HepG2 (cell line): ENCODE data around the gene SLC7A4. TPM values are rescaled to one million over a fixed set of nuclear protein-coding genes. Genes with fewer than 3 reads are reported as not detected.

Experiments used
- ADNP ChIP-seq: sonication (generic); formaldehyde crosslinking; IDR thresholded peaks from 2 replicates; pipeline ENCODE4 v1.4.0; 2020; ENCODE audit warnings: missing genetic modification reagents
- DMAP1 ChIP-seq: IDR thresholded peaks from 2 replicates; pipeline ENCODE4 v1.6.1; 2016
- FOXA3 ChIP-seq: IDR thresholded peaks from 2 replicates; pipeline ENCODE4 v1.6.1; 2016; ENCODE audit warnings: missing genetic modification reagents, missing compliant biosample characterization
- FOXO1 ChIP-seq: sonication (generic); formaldehyde crosslinking; IDR thresholded peaks from 2 replicates; pipeline ENCODE4 v1.4.0; 2020; ENCODE audit warnings: missing genetic modification reagents
- HDAC6 ChIP-seq: fragments of 200-600 bp; sonication (generic); IDR thresholded peaks from 2 replicates; pipeline ENCODE4 v1.7.0; 2017; ENCODE audit warnings: mild to moderate bottlenecking, antibody characterized with exemption, low read length, low read depth
- RAD21 ChIP-seq: fragments of 450-650 bp; formaldehyde crosslinking; IDR thresholded peaks from 2 replicates; pipeline ENCODE4 v1.5.0; 2020; ENCODE audit warnings: mild to moderate bottlenecking
- SAFB2 ChIP-seq: sonication (generic); formaldehyde crosslinking; IDR thresholded peaks from 2 replicates; pipeline ENCODE4 v1.5.1; 2020; ENCODE audit warnings: missing genetic modification reagents, low read depth, mild to moderate bottlenecking, borderline replicate concordance
- SIX4 ChIP-seq: sonication (generic); formaldehyde crosslinking; IDR thresholded peaks from 2 replicates; pipeline ENCODE4 v1.4.0; 2020; ENCODE audit warnings: missing genetic modification reagents
- TBX2 ChIP-seq: sonication (generic); formaldehyde crosslinking; IDR thresholded peaks from 2 replicates; pipeline ENCODE4 v1.5.0; 2020; ENCODE audit warnings: missing genetic modification reagents, mild to moderate bottlenecking, borderline replicate concordance
- TOPORS ChIP-seq: sonication (generic); formaldehyde crosslinking; IDR thresholded peaks from 2 replicates; pipeline ENCODE4 v1.8.0; 2023; ENCODE audit warnings: mild to moderate bottlenecking, missing genetic modification reagents
- XRCC5 ChIP-seq: fragments of 200-400 bp; formaldehyde crosslinking; optimal IDR thresholded peaks from 2 replicates; pipeline ENCODE3; 2017; ENCODE audit warnings: mild to moderate bottlenecking, low read length
- ZNF224 ChIP-seq: sonication (generic); formaldehyde crosslinking; IDR thresholded peaks from 2 replicates; pipeline ENCODE4 v1.5.0; 2020; ENCODE audit warnings: mild to moderate bottlenecking, missing genetic modification reagents
- ZNF337 ChIP-seq: sonication (generic); formaldehyde crosslinking; IDR thresholded peaks from 2 replicates; pipeline ENCODE4 v1.5.1; 2020; ENCODE audit warnings: missing genetic modification reagents, low read depth, mild to moderate bottlenecking, borderline replicate concordance
- ZNF713 ChIP-seq: sonication (generic); formaldehyde crosslinking; IDR thresholded peaks from 2 replicates; pipeline ENCODE4 v1.4.0; 2020; ENCODE audit warnings: mild to moderate bottlenecking, missing genetic modification reagents
- ZNF746 ChIP-seq: sonication (generic); formaldehyde crosslinking; IDR thresholded peaks from 2 replicates; pipeline ENCODE4 v1.8.0; 2022; ENCODE audit warnings: mild to moderate bottlenecking, missing genetic modification reagents
- ZNF780A ChIP-seq: sonication (generic); formaldehyde crosslinking; IDR thresholded peaks from 2 replicates; pipeline ENCODE4 v1.8.0; 2022; ENCODE audit warnings: mild to moderate bottlenecking, missing genetic modification reagents, moderate library complexity
- polyA plus RNA-seq, 8 experiments: library from polyadenylated mRNA; depleted of rRNA in 3 of 8; stranded (reverse) in 7 of 8; unstranded in 1 of 8; fragments of >200 nt; fragmentation: Illumina TruSeq in 4 of 8; extraction: Trizol in 4 of 8; gene quantifications; 2 replicates each; pipeline versions ENCODE4 v1.2.1 to v1.2.3, GENCODE V29; 2011 to 2016; ENCODE audit warnings: low read depth in 4 of 8, missing spikeins in 1 of 8, mixed read lengths in 1 of 8; ENCODE audit not compliant: insufficient read depth in 1 of 8
- total RNA-seq, 5 experiments: library from RNA; depleted of rRNA; stranded (reverse); fragments of >200 nt; fragmentation: Illumina TruSeq; extraction: Trizol; gene quantifications; 2 replicates each; pipeline ENCODE4 v1.2.3, GENCODE V29; 2016; ENCODE audit warnings: low read depth in 1 of 5
- TF ChIP-seq, protein P1 (sequence below): sonication (generic); formaldehyde crosslinking; IDR thresholded peaks from 2 replicates; pipeline ENCODE4 v1.8.1; 2023; ENCODE audit warnings: mild to moderate bottlenecking, missing genetic modification reagents
- TF ChIP-seq, protein P2 (sequence below): sonication (generic); formaldehyde crosslinking; IDR thresholded peaks from 2 replicates; pipeline ENCODE4 v1.4.0; 2020; ENCODE audit warnings: missing genetic modification reagents
- TF ChIP-seq, protein P3 (sequence below), 2 experiments: IDR thresholded peaks; 2 replicates each; pipeline ENCODE4 v1.6.1; 2011 to 2012; ENCODE audit warnings: low read length in 2 of 2, borderline replicate concordance in 1 of 2, low read depth in 1 of 2, mild to moderate bottlenecking in 1 of 2, moderate library complexity in 1 of 2
- TF ChIP-seq, protein P4 (sequence below): sonication (generic); formaldehyde crosslinking; IDR thresholded peaks from 2 replicates; pipeline ENCODE4 v1.4.0; 2020; ENCODE audit warnings: mild to moderate bottlenecking, missing genetic modification reagents, borderline replicate concordance

SLC7A4 gene
- total and polyA plus RNA-seq, 2 of the 13 experiments (the other 11 are each of a cell fraction or from before 2014, with no cell fraction given), result not detected

DNA sequence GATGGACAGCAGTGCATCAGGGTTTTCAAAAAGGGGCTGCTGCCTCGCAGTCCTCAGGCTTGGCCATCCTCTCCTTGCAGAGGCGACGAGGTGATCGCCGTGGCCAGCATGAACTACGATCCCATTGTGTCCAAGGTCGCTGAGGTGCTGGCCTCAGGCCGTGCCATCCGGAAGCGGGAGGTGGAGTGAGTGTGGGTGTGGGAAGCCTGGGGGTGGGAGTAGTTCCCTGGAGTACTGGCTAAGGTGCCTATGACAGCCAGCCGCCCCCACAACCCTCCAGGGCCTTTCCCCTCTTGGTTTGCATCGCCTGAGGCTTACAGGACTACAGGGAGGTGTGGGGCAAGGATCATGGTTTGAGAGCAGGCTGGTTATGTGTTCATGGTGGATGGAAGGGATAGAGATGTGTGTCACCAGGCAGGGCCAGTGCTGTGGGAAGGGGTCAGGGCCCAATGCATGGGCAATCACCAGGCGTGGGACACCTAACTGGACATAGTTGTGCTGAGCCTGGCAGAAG lies 52.4 kb downstream of the SLC7A4 start (continued):
- TF ChIP-seq, protein P1, sequence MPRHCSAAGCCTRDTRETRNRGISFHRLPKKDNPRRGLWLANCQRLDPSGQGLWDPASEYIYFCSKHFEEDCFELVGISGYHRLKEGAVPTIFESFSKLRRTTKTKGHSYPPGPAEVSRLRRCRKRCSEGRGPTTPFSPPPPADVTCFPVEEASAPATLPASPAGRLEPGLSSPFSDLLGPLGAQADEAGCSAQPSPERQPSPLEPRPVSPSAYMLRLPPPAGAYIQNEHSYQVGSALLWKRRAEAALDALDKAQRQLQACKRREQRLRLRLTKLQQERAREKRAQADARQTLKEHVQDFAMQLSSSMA (CRISPR knock-in tag), result no peak
- TF ChIP-seq DMAP1 (CRISPR knock-in tag) (no peak; the same call in 1 of the 2 replicates), TOPORS (CRISPR knock-in tag) (no peak), ADNP (CRISPR knock-in tag) (no peak), ZNF746 (CRISPR knock-in tag) (no peak), FOXO1 (CRISPR knock-in tag) (no peak; the same call in 1 of the 2 replicates), ZNF337 (CRISPR knock-in tag) (no peak), SIX4 (no peak), ZNF224 (CRISPR knock-in tag) (no peak), ZNF713 (CRISPR knock-in tag) (no peak), HDAC6 (no peak), SAFB2 (no peak), XRCC5 (peak; percentile 41), FOXA3 (CRISPR knock-in tag) (peak; percentile 50; the same call in 1 of the 2 replicates), RAD21 (CRISPR knock-in tag) (no peak), ZNF780A (CRISPR knock-in tag) (no peak), TBX2 (peak; percentile 81; the same call in 1 of the 2 replicates)
- TF ChIP-seq, protein P2, sequence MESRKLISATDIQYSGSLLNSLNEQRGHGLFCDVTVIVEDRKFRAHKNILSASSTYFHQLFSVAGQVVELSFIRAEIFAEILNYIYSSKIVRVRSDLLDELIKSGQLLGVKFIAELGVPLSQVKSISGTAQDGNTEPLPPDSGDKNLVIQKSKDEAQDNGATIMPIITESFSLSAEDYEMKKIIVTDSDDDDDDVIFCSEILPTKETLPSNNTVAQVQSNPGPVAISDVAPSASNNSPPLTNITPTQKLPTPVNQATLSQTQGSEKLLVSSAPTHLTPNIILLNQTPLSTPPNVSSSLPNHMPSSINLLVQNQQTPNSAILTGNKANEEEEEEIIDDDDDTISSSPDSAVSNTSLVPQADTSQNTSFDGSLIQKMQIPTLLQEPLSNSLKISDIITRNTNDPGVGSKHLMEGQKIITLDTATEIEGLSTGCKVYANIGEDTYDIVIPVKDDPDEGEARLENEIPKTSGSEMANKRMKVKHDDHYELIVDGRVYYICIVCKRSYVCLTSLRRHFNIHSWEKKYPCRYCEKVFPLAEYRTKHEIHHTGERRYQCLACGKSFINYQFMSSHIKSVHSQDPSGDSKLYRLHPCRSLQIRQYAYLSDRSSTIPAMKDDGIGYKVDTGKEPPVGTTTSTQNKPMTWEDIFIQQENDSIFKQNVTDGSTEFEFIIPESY, result no peak
- TF ChIP-seq, protein P3, sequence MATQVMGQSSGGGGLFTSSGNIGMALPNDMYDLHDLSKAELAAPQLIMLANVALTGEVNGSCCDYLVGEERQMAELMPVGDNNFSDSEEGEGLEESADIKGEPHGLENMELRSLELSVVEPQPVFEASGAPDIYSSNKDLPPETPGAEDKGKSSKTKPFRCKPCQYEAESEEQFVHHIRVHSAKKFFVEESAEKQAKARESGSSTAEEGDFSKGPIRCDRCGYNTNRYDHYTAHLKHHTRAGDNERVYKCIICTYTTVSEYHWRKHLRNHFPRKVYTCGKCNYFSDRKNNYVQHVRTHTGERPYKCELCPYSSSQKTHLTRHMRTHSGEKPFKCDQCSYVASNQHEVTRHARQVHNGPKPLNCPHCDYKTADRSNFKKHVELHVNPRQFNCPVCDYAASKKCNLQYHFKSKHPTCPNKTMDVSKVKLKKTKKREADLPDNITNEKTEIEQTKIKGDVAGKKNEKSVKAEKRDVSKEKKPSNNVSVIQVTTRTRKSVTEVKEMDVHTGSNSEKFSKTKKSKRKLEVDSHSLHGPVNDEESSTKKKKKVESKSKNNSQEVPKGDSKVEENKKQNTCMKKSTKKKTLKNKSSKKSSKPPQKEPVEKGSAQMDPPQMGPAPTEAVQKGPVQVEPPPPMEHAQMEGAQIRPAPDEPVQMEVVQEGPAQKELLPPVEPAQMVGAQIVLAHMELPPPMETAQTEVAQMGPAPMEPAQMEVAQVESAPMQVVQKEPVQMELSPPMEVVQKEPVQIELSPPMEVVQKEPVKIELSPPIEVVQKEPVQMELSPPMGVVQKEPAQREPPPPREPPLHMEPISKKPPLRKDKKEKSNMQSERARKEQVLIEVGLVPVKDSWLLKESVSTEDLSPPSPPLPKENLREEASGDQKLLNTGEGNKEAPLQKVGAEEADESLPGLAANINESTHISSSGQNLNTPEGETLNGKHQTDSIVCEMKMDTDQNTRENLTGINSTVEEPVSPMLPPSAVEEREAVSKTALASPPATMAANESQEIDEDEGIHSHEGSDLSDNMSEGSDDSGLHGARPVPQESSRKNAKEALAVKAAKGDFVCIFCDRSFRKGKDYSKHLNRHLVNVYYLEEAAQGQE (IDR thresholded peaks at IDR 0.05; ENCODE audit: borderline replicate concordance in 1 of 2, low read depth in 1 of 2, low read length in 2 of 2), result no peak
- TF ChIP-seq, protein P4, sequence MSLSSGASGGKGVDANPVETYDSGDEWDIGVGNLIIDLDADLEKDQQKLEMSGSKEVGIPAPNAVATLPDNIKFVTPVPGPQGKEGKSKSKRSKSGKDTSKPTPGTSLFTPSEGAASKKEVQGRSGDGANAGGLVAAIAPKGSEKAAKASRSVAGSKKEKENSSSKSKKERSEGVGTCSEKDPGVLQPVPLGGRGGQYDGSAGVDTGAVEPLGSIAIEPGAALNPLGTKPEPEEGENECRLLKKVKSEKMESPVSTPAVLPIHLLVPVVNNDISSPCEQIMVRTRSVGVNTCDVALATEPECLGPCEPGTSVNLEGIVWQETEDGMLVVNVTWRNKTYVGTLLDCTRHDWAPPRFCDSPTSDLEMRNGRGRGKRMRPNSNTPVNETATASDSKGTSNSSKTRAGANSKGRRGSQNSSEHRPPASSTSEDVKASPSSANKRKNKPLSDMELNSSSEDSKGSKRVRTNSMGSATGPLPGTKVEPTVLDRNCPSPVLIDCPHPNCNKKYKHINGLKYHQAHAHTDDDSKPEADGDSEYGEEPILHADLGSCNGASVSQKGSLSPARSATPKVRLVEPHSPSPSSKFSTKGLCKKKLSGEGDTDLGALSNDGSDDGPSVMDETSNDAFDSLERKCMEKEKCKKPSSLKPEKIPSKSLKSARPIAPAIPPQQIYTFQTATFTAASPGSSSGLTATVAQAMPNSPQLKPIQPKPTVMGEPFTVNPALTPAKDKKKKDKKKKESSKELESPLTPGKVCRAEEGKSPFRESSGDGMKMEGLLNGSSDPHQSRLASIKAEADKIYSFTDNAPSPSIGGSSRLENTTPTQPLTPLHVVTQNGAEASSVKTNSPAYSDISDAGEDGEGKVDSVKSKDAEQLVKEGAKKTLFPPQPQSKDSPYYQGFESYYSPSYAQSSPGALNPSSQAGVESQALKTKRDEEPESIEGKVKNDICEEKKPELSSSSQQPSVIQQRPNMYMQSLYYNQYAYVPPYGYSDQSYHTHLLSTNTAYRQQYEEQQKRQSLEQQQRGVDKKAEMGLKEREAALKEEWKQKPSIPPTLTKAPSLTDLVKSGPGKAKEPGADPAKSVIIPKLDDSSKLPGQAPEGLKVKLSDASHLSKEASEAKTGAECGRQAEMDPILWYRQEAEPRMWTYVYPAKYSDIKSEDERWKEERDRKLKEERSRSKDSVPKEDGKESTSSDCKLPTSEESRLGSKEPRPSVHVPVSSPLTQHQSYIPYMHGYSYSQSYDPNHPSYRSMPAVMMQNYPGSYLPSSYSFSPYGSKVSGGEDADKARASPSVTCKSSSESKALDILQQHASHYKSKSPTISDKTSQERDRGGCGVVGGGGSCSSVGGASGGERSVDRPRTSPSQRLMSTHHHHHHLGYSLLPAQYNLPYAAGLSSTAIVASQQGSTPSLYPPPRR (CRISPR knock-in tag), result 0 out of 2 replicates have a peak, but pooled peaks have one; percentile 27
